Measurements from ENCODE around the gene FSD2. TPM values are rescaled to one million over a fixed set of nuclear protein-coding genes. Genes with fewer than 3 reads are reported as not detected.
"Not testable (repeated sequence)": the region's sequence is repeated elsewhere in the genome, so short reads cannot be mapped to it uniquely, and the experiment has no call there.

The FSD2 gene
- polyA plus RNA-seq, 4 donors = 0.11 to 0.35 (median 0.29) TPM

GRCh38 chr15:82748315-82748714 is 57.6 kb downstream of the FSD2 start:
- no peak for DNase-seq (ENCODE audit: low read depth in 4 of 4, low spot score in 3 of 4)

GRCh38 chr15:82743810-82744209 is 62.1 kb downstream of the FSD2 start:
- DNase-seq (ENCODE audit: low read depth in 4 of 4, low spot score in 3 of 4) = no peak

DNA sequence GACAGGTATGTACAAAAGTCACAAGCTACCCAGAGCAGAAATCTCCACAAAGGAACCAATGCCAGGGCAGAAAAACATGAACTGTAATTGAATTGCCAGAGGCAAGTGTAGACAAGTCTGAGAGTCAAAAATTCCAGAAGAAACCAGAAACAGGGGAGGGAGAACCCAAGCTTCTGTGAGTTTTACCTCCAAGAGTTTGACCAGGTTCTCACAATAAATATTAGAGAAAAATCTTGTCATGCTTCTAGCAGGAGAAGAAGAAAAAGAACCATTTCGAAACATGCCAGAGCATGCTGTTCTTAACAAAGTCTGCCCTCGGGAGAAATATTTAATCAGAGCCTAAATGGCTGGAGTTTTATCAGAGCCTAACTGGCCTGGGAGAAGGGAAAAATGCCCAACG is 63.7 kb downstream of the FSD2 start:
- no peak for DNase-seq (ENCODE audit: low read depth in 4 of 4, low spot score in 3 of 4)

GRCh38 chr15:82739086-82739485 is 66.8 kb downstream of the FSD2 start:
- no peak for DNase-seq (ENCODE audit: low read depth in 4 of 4, low spot score in 3 of 4)

DNA sequence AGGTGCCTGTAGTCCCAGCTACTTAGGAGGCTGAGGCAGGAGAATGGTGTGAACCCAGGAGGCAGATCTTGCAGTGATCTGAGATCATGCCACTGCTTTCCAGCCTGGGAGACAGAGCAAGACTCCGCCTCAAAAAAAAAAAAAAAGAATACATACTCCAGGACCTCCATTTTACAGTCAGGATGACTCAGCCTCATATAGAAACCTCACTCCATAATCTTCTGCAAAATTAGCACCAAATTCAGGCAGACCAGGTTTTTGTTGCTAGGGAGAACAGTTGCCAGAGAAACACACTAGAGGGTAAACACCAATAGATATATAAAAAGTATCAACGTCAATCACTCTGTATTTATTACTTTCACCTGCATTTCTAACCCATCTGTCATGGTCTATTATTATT is 67.9 kb downstream of the FSD2 start:
- DNase-seq (ENCODE audit: low read depth in 4 of 4, low spot score in 3 of 4) = no peak

DNA sequence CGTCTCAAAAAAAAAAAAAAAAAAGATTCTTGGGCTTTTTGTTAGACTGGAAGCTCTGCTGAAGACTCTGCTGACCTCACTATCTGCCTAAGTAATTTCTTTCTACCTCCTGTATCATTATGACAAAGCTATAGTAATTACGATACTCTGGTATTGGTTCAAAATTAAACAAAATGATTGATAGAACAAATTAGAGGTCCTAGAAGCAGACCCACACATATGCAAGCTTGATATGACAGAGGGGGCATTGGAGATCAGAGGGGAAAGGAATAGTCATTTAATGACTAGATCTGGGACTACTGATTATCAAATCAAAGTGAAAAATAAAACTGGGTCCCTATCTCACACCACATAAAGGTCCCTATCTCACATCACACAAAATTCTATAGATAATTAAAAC is 74.3 kb downstream of the FSD2 start:
- DNase-seq (ENCODE audit: low read depth in 4 of 4, low spot score in 3 of 4) = no peak

- no peak for DNase-seq (ENCODE audit: low read depth in 4 of 4, low spot score in 3 of 4)
These were observed 75.8 kb downstream of the FSD2 start for GRCh38 chr15:82730022-82730530.

DNA sequence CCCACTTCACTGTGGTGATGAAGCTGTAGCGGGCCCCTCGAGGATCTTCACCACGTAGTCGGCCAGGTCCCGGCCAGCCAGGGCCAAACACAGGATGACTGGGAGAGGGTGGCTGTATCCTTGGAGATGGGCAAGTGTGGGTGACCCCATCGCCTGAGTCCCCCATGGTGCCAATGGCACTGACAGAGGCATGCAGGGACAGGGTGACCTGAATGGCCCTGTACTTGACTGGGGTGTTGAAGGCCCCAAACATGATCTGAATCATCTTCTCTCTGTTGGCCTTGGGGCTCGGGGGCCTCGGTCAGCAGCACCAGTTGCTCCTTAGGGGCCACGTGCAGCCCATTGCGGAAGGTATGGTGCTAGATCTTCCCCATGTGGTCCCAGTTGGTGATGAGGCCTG is 79.1 kb downstream of the FSD2 start:
- DNase-seq (ENCODE audit: low read depth in 4 of 4, low spot score in 3 of 4) = no peak

- no peak for DNase-seq (ENCODE audit: low read depth in 4 of 4, low spot score in 3 of 4)
These were observed 90.9 kb downstream of the FSD2 start for GRCh38 chr15:82715003-82715402.

- no peak for DNase-seq (ENCODE audit: low read depth in 4 of 4, low spot score in 3 of 4)
These were observed 91.9 kb downstream of the FSD2 start for GRCh38 chr15:82714016-82714415.

DNA sequence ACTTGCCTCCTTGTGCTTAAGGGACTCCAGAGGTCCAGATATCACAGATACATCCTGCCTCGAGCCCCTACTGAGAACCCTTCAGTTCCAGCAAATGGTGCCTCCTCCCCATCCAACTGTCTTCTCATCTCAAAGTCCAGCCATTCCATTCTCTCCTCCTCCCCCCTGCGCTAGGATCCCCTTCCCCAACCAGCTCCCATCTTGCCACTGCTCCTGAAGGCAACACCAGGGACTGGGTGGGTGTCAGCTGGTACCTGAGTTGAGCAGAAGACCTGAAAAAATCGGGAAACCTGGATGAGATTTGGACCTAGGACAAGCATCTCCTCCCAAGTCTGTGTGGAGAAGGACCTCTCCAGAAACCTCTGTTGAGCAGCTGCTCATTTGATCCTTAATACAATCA is 93.8 kb downstream of the FSD2 start:
- DNase-seq (ENCODE audit: low read depth in 4 of 4, low spot score in 3 of 4) = no peak

GRCh38 chr15:82710926-82711490 is 94.9 kb downstream of the FSD2 start:
- no peak for DNase-seq (ENCODE audit: low read depth in 4 of 4, low spot score in 3 of 4)

GRCh38 chr15:82710208-82710555 is 95.7 kb downstream of the FSD2 start:
- no peak for DNase-seq (ENCODE audit: low read depth in 4 of 4, low spot score in 3 of 4)

DNA sequence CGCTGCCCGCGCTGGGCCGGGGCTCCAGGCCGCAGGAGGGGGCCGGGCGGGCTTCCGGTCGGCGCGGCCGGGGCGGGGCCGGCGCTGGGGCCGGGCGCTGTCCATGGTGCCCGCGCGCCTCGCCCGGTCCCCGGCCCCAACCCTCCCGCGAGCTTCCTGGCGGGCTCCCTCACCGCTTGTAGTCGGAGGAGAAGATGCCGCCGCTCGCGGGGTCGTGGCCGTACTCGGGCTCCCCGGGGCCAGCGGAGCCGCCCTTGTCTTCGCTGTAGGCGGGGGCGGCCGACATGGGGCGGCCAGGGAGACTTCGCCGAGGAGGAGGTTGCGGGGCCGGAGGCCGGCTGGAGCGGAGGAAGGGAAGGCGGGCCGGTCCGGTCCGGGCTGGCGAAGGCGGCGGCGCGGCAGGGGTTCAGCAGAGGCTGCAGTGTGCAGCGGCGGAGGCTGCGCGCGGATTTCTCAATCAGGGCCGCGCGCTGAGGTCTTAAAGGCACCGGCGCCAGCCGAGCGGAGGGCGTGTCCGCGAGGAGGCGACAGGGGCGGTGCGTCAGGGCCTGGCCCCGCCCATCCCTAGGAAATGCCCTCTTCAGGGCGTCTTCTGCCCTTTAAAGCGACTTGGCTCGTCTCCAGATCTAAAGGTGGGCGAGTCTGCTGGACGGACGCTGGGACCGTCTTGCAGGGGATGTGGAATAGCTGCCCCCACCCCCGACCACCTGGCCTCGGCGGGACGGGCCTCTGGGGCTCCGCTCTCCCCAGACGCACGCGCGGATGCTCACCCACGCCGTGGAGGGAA is 96.3 kb downstream of the FSD2 start, which contains the start of gene AP3B2:
Gene AP3B2 (minus strand): TSS at position 455 of the 787 bp plus-strand sequence. CDS start 169 bp downstream, at position 286.
- DNase-seq (ENCODE audit: low read depth in 4 of 4, low spot score in 3 of 4) = peak in 3 of 4 donors; percentile 37 to 48 (median 40)

GRCh38 chr15:82709081-82709420 is 96.8 kb downstream of the FSD2 start:
- DNase-seq (ENCODE audit: low read depth in 4 of 4, low spot score in 3 of 4) = no peak

GRCh38 chr15:82705856-82706255 is 100.0 kb downstream of the FSD2 start:
- not testable (repeated sequence) for DNase-seq (ENCODE audit: low read depth in 4 of 4, low spot score in 3 of 4)

Other genes with a start within 250 kb of the FSD2 start
- 1 to 10 TPM in 3 of 4 donors, under 1 TPM in 1; 0.91 to 2.7 (median 2.0) TPM for gene CPEB1, start 158.7 kb downstream of the FSD2 start, polyA plus RNA-seq (ENCODE audit: insufficient read length in 4 of 4)
- 1 to 10 TPM; 1.6 to 3.4 (median 2.0) TPM for gene AP3B2, start 96.2 kb downstream of the FSD2 start, polyA plus RNA-seq (ENCODE audit: insufficient read length in 4 of 4)
- 10 to 100 TPM in 3 of 4 donors, 1 to 10 TPM in 1; 8.6 to 15.8 (median 12.4) TPM for gene WHAMM, start 3.6 kb upstream of the FSD2 start, polyA plus RNA-seq (ENCODE audit: insufficient read length in 4 of 4)
- 10 to 100 TPM in 3 of 4 donors, 1 to 10 TPM in 1; 9.6 to 32.6 (median 27.3) TPM for gene HOMER2, start 146.7 kb upstream of the FSD2 start, polyA plus RNA-seq (ENCODE audit: insufficient read length in 4 of 4)
- gene RAMAC, start 180.1 kb upstream of the FSD2 start, polyA plus RNA-seq (ENCODE audit: insufficient read length in 4 of 4) = 10 to 100 TPM; 30.9 to 47.4 (median 41.7) TPM
- 10 to 100 TPM; 23.4 to 32.5 (median 28.8) TPM for gene C15orf40, start 205.6 kb upstream of the FSD2 start, polyA plus RNA-seq (ENCODE audit: insufficient read length in 4 of 4)